GM12892 (cell line): ENCODE measurements around the gene UPP1.

Experiments used
- POLR2A ChIP-seq: IDR thresholded peaks from 2 replicates; pipeline ENCODE4 v1.6.1; 2011; ENCODE audit warnings: low read depth, low read length, control low read depth
- POLR2AphosphoS5 ChIP-seq: IDR thresholded peaks from 2 replicates; pipeline ENCODE4 v1.6.1; 2011; ENCODE audit warnings: low read depth, low read length, control low read depth
- TAF1 ChIP-seq: IDR thresholded peaks from 2 replicates; pipeline ENCODE4 v1.6.1; 2011; ENCODE audit warnings: low read depth, mild to moderate bottlenecking, control low read depth, low read length, borderline replicate concordance

GRCh38 chr7:48140001-48140681, 51.1 kb downstream of the UPP1 start:
- TF ChIP-seq POLR2AphosphoS5 (no peak), POLR2A (no peak), TAF1 (no peak)
